DOHH2 (cell line): ENCODE data around the gene TEX26.

ENCODE experiments used
- EZH2phosphoT487 ChIP-seq: fragments of 200-600 bp; sonication (generic); IDR thresholded peaks from 2 replicates; pipeline ENCODE4 v1.6.1; 2017; ENCODE audit warnings: borderline replicate concordance, mild to moderate bottlenecking, antibody characterized with exemption, low read length, moderate library complexity, mixed read lengths
- TF ChIP-seq, protein P1 (sequence below): fragments of 200-600 bp; sonication (generic); IDR thresholded peaks from one replicate; pipeline ENCODE4 v1.5.1; 2014; ENCODE audit warnings: antibody characterized with exemption, mild to moderate bottlenecking, low read depth, low read length; ENCODE audit not compliant: poor library complexity, severe bottlenecking

GRCh38 chr13:31007417-31007816 is 75.0 kb downstream of the TEX26 start:
- TF ChIP-seq, protein P1, sequence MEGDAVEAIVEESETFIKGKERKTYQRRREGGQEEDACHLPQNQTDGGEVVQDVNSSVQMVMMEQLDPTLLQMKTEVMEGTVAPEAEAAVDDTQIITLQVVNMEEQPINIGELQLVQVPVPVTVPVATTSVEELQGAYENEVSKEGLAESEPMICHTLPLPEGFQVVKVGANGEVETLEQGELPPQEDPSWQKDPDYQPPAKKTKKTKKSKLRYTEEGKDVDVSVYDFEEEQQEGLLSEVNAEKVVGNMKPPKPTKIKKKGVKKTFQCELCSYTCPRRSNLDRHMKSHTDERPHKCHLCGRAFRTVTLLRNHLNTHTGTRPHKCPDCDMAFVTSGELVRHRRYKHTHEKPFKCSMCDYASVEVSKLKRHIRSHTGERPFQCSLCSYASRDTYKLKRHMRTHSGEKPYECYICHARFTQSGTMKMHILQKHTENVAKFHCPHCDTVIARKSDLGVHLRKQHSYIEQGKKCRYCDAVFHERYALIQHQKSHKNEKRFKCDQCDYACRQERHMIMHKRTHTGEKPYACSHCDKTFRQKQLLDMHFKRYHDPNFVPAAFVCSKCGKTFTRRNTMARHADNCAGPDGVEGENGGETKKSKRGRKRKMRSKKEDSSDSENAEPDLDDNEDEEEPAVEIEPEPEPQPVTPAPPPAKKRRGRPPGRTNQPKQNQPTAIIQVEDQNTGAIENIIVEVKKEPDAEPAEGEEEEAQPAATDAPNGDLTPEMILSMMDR, result no peak
- TF ChIP-seq EZH2phosphoT487, result no peak
